DMS53 (cell line): ENCODE data around the gene FAHD1.

ENCODE experiments used
- DNase-seq: peaks from one replicate; lab custom pipeline; 2025; lab: John Stamatoyannopoulos, UW

FAHD1 gene

GRCh38 chr16:1817276-1817589 lies 9.8 kb upstream of the FAHD1 start:
- no peak for DNase-seq

GRCh38 chr16:1817716-1818115 lies 9.3 kb upstream of the FAHD1 start:
- no peak for DNase-seq

- no peak for DNase-seq
Observed at GRCh38 chr16:1818204-1818872, 8.7 kb upstream of the FAHD1 start.

- DNase-seq: no peak
Observed at GRCh38 chr16:1818873-1819525, 8.0 kb upstream of the FAHD1 start.

- DNase-seq: no peak
Observed at GRCh38 chr16:1819611-1820010, 7.4 kb upstream of the FAHD1 start.

GRCh38 chr16:1820096-1820945 lies 6.7 kb upstream of the FAHD1 start:
- no peak for DNase-seq

GRCh38 chr16:1820946-1821290 lies 6.1 kb upstream of the FAHD1 start:
- no peak for DNase-seq

GRCh38 chr16:1821861-1822611 lies 5.0 kb upstream of the FAHD1 start:
- peak; percentile 84 for DNase-seq

- no peak for DNase-seq
Observed at GRCh38 chr16:1822801-1823200, 4.2 kb upstream of the FAHD1 start.

GRCh38 chr16:1823821-1824220 lies 3.2 kb upstream of the FAHD1 start:
- DNase-seq: peak; percentile 52

GRCh38 chr16:1825381-1825863 lies 1.6 kb upstream of the FAHD1 start:
- no peak for DNase-seq

- DNase-seq: peak; percentile 86
Observed at GRCh38 chr16:1825864-1826690, 929 bp upstream of the FAHD1 start.

- DNase-seq: no peak
Observed at GRCh38 chr16:1828645-1829410, 1.8 kb downstream of the FAHD1 start.

- no peak for DNase-seq
Observed at GRCh38 chr16:1830213-1830612, 3.2 kb downstream of the FAHD1 start.

- DNase-seq: no peak
Observed at GRCh38 chr16:1831186-1832075, 4.4 kb downstream of the FAHD1 start.

- DNase-seq: peak; percentile 85
Observed at GRCh38 chr16:1832838-1833454, 5.9 kb downstream of the FAHD1 start.

GRCh38 chr16:1834096-1834495 lies 7.1 kb downstream of the FAHD1 start:
- DNase-seq: no peak

- DNase-seq: no peak
Observed at GRCh38 chr16:1839554-1839953, 12.5 kb downstream of the FAHD1 start.

GRCh38 chr16:1845985-1846384 lies 19.0 kb downstream of the FAHD1 start:
- DNase-seq: no peak
